Testis (tissue), 3 donors: ENCODE measurements around the gene ANKRD36C. TPM values are rescaled to one million over a fixed set of nuclear protein-coding genes. Genes with fewer than 3 reads are reported as not detected.
"Not testable (repeated sequence)": the region's sequence is repeated elsewhere in the genome, so short reads cannot be mapped to it uniquely, and the experiment has no call there.

ENCODE experiments used
- DNase-seq: peaks from one replicate; pipeline ENCODE4 v3.0.0-alpha.2; 2019
- H3K27ac ChIP-seq, 2 donors: fragments of 200-600 bp; sonication (generic); one replicate each; pipeline ENCODE4 v1.5.1; 2019
- H3K27me3 ChIP-seq: fragments of 200-600 bp; sonication (generic); one replicate; pipeline ENCODE4 v1.5.1; 2019
- H3K36me3 ChIP-seq: fragments of 200-600 bp; sonication (generic); one replicate; pipeline ENCODE4 v1.5.1; 2017; ENCODE audit warnings: low read depth; ENCODE audit errors: missing control alignments
- H3K4me1 ChIP-seq: fragments of 200-600 bp; sonication (generic); one replicate; pipeline ENCODE4 v1.5.1; 2019
- H3K4me3 ChIP-seq, 2 donors: fragments of 200-600 bp; sonication (generic); one replicate each; pipeline ENCODE4 v1.5.1; 2017 to 2019
- H3K9me3 ChIP-seq: fragments of 200-600 bp; sonication (generic); one replicate; pipeline ENCODE4 v1.5.1; 2017
- CTCF ChIP-seq, 3 experiments: fragments of 450-650 bp in 2 of 3; fragments of 200-600 bp in 1 of 3; sonication (generic) in 1 of 3; IDR thresholded peaks; one replicate each; pipeline ENCODE4 v1.5.1; 2016 to 2019; ENCODE audit warnings: antibody characterized with exemption in 3 of 3, mild to moderate bottlenecking in 2 of 3, moderate library complexity in 1 of 3
- POLR2A ChIP-seq: fragments of 450-650 bp; IDR thresholded peaks from one replicate; pipeline ENCODE4 v1.6.1; 2017; ENCODE audit warnings: antibody characterized with exemption, mild to moderate bottlenecking, moderate library complexity
- WGBS, 2 donors: methylation state at CpG; one replicate each; pipeline ENCODE4 v1.1.5; 2018; 5-methylcytosine and 5-hydroxymethylcytosine counted together
- intact Hi-C: fragments of 100-400 bp; cut with DNase I; formaldehyde crosslinking; loops from one replicate; pipeline ENCODE4 v1.15.1; 2023; ENCODE audit warnings: low total_unique reads
- polyA plus RNA-seq: library from polyadenylated mRNA; stranded (reverse); fragments of 350-450 nt; fragmentation: Illumina TruSeq; extraction: RNeasy Lipid Tissue Mini Kit (QIAGEN cat#74804); gene quantifications from one replicate; pipeline ENCODE4 v1.2.3, GENCODE V29; 2014; ENCODE audit warnings: low read depth, low replicate concordance; ENCODE audit not compliant: insufficient read depth
- total RNA-seq, 2 donors: library from RNA; depleted of rRNA; stranded (reverse); fragments of >200 nt; gene quantifications; one replicate each; pipeline ENCODE4 v1.2.3, GENCODE V29; 2016

The ANKRD36C gene
- total and polyA plus RNA-seq, 3 donors from 2014 or later = 10.5 to 411 (median 360) TPM

GRCh38 chr2:96024336-96025193, 32.9 kb upstream of the ANKRD36C start:
- 86 to 90% methylated on average over 14 to 24 of the region's 27 CpGs for WGBS, 2 donors
- Histone ChIP-seq H3K9me3 (no peaks in the 10 kb centered on the region), H3K4me1 (no peaks in the 10 kb centered on the region), H3K27ac (no peak overlapping the region), H3K4me3 (no peak overlapping the region), H3K36me3 (no peaks in the 10 kb centered on the region), H3K27me3 (no peaks in the 10 kb centered on the region)
- intact Hi-C loops = no loop called here
- no peak for TF ChIP-seq CTCF (IDR thresholded peaks at IDR 0.05)
- no peak for TF ChIP-seq POLR2A
- no peak for DNase-seq

GRCh38 chr2:96023701-96024100, 32.1 kb upstream of the ANKRD36C start:
- H3K4me1 ChIP-seq, H3K27ac ChIP-seq, H3K27me3 ChIP-seq, intact Hi-C loops, H3K36me3 ChIP-seq, H3K4me3 ChIP-seq, H3K9me3 ChIP-seq, DNase-seq: not testable (repeated sequence)
- WGBS, 2 donors = 82% methylated on average over 6 of the region's 7 CpGs; no CpG with 5 or more reads in 1 of the 2 donors

DNA sequence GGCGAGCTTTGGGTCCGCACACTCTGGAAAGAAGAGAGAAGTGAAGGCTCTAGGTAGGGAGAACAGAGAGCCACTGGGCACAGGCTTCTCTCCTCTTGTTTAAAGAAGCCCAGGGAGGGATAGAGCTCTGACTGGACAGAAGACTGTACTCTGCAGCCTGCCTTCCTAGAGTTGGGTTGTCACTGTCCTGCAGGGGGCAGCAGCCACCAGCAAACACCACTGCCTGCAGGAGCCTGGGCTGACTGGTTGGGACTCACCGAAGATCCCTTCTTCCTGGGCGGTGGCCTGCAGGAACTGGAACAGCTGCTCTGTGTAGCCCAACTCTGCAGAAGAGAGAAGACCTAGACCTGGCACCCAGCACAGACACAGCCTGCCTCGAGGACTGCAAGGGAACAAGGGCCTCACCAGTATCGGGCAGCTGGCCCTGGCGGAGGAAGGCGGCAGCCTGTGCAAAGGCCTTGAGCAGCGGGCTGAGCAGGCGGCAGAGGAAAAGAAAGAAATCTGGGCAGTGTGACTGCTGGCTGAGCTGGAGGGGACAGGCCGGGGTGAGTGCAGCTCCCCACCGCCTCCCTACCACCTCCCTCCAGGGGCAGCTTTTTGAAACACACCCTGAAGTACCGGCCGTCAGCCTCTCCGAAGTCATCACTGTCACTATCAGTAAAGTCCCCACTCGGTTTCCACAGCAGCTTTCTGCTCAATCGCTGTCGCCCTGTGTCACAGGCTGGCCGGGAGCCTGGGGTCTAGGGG, 31.2 kb upstream of the ANKRD36C start:
- H3K27ac ChIP-seq, intact Hi-C loops: not testable (repeated sequence)
- DNase-seq = peak; percentile 92

DNA sequence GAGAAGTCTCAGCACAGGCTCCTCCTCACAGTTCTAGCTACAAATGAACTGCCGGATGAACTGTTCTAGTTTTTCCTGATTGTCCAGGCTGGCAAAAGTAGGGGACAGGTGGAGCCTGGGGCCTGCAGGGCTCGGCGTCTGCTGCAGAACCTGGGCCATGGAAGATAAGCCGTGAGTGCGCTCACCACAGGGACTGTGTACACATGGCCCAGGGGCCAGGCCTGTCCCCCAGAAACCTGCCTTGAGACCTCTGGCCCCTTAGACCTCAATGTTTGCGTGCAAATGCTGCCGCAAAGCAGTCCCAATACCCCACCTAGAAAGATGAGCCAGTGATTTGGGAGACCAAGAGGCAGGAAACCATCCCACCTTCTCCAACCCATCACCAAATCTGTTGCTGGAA, 30.5 kb upstream of the ANKRD36C start:
- H3K4me1 ChIP-seq, H3K27me3 ChIP-seq, DNase-seq, H3K27ac ChIP-seq, intact Hi-C loops, H3K9me3 ChIP-seq, H3K36me3 ChIP-seq, H3K4me3 ChIP-seq: not testable (repeated sequence)
- 88 to 90% methylated on average over 3 to 7 of the region's 7 CpGs for WGBS, 2 donors

More for the DNA sequence above, 31.2 kb upstream of the ANKRD36C start:
- H3K36me3 ChIP-seq, H3K27me3 ChIP-seq, H3K4me3 ChIP-seq, H3K9me3 ChIP-seq, H3K4me1 ChIP-seq: not testable (repeated sequence)
- TF ChIP-seq CTCF (IDR thresholded peaks at IDR 0.05) = peak; percentile 74 to 88 (median 78)
- WGBS, 2 donors = 53 to 76% methylated on average over 2 to 18 of the region's 19 CpGs

DNA sequence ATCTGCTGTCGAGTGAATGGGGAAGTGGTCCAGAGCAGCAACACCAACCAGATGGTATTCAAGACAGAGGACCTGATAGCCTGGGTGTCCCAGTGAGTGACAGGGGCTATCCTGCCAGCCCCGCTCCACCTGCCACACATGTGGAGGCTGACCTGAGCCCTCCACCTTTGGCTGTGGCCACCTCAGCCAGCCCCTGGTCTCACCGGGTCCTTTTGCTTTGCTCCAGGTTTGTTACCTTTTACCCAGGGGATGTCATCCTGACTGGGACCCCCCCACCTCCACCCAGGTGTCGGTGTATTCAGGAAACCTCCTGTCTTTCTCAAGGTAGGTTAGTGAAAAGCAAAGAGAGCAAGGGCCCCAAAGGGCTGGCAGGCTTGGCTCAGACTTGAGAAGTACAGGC, 29.5 kb upstream of the ANKRD36C start:
- H3K4me1 ChIP-seq, DNase-seq, intact Hi-C loops, H3K36me3 ChIP-seq, H3K4me3 ChIP-seq, H3K27ac ChIP-seq, H3K9me3 ChIP-seq, H3K27me3 ChIP-seq: not testable (repeated sequence)
- WGBS, 2 donors = 90 to 94% methylated on average over 4 of the region's 4 CpGs

DNA sequence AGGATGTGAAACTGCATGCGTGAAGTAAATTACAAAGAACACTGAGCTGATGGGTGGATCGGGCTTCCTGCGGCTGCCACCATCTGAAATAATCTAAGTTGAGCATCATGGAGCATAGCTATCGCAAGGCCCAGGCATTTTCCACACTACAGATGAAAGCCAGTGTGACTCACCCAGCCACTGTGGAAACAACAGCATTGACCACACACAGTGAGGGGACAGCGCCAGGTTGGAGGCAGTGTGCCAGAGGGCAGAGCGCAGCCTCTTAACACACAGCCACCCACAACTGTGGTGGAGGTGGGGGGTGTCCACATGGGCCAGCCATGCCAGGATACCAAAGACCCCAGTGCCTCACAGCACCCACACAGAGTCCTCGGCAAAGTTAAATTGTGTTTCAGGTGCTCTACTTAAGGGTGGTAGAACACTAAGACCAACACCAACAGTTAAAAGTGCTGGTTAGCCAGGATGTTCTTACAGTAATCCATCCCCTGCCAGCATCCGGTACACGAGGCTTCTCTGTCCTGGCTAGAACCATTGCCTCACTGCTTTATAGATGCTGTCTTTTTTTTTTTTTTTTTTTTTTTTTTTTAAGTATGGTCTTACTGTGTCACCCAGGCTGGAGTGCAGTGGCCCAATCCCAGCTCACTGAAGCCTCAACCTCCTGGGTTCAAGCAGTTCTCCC, 28.4 kb upstream of the ANKRD36C start:
- H3K27me3 ChIP-seq, intact Hi-C loops, H3K4me3 ChIP-seq, H3K9me3 ChIP-seq, H3K36me3 ChIP-seq, H3K27ac ChIP-seq, H3K4me1 ChIP-seq: not testable (repeated sequence)
- WGBS, 2 donors = 56 to 57% methylated on average over 3 of the region's 9 CpGs
- peak; percentile 56 for DNase-seq

DNA sequence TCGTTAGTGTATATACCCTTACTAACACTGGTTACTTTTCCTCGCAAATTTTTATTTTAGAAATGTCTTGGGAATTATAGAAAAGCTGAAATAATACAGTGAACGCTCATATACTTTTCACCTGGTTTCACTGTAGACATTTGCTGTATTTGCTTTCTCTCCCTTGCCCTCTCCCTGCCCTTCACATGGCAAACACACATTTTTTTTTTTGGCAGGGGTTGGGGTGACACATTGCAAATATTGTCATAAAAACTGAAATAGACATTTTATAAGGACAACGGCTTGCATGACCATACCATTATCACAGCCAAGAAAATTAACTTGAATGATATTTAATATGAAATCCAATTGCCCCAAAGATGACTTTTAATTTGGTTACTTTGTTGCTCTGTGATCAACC, 24.7 kb upstream of the ANKRD36C start:
- intact Hi-C loops, H3K36me3 ChIP-seq, DNase-seq, H3K27ac ChIP-seq, H3K27me3 ChIP-seq, H3K4me3 ChIP-seq, H3K9me3 ChIP-seq, H3K4me1 ChIP-seq: not testable (repeated sequence)
- 78 to 88% methylated on average over 4 of the region's 4 CpGs for WGBS, 2 donors

DNA sequence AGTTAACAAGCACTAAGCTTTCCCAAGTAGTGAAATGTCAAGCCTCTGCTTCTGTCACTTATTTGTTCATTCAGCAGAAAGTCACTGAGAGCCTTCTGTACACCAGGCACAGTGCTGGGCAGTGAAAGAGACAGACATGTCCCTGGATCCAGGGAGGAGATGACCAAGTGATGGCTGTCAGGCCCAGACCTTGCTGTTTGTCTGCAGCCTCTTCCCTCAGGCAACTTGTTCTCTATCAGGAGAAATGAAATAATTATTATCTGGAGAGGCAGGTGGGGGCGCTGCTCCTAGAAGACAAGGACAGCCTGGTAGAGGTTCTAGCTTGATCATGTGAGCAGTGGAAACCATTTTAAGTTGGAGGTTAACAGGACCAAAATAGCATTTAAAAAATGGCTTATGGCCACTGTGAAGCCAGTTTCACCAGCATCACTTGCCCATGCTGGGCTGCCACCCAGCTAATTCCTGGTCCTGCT, 21.2 kb upstream of the ANKRD36C start:
- H3K4me1 ChIP-seq, DNase-seq, H3K36me3 ChIP-seq, intact Hi-C loops, H3K27ac ChIP-seq, H3K9me3 ChIP-seq, H3K27me3 ChIP-seq, H3K4me3 ChIP-seq: not testable (repeated sequence)
- 60 to 79% methylated on average over 1 of the region's 1 CpG for WGBS, 2 donors

DNA sequence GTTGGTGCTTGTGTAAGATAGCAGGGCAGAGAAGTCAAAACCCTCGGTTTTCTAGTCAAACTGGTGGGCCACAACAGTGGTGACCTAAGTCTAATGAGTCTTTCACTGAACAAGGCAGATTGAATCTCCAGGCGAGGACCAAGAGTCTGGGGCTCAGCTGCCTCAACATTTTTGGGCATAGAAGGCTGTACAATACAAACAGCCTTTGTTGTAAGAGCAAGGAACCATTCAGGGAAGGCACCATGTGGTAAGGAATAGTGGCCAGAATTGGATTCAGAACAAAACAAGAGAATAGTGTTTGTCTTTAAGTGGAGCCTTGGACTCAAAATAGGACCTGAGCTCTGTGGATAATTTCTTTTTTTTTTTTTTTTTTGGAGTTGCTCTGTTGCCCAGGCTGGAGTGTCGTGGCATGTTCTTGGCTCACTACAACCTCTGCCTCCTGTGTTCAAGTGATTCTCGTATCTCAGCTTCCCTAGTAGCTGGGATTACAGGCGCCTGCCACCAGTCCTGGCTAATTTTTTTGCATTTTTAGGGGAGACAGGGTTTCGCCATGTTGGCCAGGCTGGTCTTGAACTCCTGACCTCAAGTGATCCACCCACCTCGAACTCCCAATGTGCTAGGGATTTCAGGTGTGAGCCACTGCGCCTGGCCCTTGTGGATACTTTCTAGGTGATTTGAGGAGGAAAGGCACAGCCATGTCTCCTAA, 20.6 kb upstream of the ANKRD36C start:
- H3K36me3 ChIP-seq, intact Hi-C loops, H3K4me1 ChIP-seq, H3K27ac ChIP-seq, H3K27me3 ChIP-seq, H3K4me3 ChIP-seq, DNase-seq, H3K9me3 ChIP-seq: not testable (repeated sequence)
- 87 to 88% methylated on average over 8 of the region's 8 CpGs for WGBS, 2 donors
